Measurements from ENCODE around the gene ADORA1.

DNA sequence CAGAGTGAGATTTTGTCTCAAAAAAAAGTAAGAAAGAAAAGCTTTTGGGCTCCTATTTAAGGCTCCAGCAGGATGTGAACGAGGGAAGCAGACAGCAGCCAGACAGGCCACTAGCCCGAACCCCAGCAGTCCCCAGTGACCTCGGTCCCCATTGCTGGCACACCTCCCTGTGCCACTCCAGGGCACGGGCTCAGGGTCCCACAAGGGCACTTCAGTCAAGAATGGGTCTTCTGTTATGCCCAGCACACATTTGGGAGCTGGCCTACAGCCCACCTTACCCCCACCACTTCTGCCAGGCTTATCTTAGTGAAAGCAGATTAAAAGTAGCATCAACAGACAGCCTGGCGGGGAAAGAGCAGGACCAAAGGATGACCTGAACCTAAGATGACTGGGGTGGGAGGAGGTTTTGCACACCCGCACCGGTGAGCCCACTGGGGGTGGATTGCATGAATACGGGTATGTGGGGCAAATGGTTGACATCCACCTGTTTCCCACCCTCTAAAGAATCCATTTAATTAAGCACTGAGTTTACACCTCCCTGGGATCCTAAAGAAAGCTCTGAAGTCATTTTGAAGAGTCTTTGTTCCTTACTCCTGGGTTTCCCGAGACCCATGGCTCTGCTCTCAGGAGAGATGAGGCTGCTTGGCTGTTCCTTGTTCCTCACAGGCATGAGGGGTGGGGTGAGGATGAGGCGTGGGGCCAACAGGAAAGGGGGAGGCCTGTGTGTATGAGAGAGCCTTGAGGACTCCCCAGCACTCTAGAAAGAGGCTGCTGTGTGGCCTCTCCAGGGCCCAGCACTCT, 54.3 kb downstream of the ADORA1 start:
- TF ChIP-seq POLR2A (IDR thresholded peaks at IDR 0.05; ENCODE audit: low read length): no peak
- no peak for TF ChIP-seq GATA1 (IDR thresholded peaks at IDR 0.05; ENCODE audit: low read depth, low read length)
